ENCODE data around the gene ZMAT2.

ZMAT2 gene

DNA sequence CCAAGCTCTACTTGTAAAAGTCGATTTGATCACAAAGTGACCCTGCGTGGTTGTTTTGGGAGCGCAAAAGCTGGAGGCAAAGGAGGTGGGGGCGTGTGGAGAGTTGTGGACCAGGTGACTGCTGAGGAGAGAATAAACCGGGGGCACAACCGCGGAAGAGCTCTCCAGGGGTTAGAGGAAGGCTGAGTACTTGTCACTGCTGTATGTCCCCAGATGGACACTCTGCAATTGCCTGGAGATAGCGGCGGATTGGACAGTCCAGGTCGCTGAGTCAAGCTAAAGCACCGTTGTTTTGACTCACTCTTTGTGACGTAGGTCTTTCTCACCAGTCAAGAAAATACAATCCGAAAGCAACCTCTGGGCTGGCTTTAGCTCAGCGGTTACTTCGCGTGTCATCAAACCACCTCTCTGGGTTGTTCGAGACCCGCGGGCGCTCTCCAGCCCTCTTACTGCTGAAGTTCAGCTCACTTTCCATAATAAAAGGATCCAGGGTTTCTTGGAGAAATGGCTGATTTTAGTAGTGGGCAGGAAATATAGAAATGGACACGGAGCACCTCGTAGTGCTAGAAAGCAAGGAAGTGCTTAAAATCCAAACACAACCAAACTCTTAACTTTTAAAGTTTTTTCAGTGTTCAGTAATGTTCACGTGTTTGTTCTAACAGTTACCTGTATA is 25.7 kb downstream of the ZMAT2 start:
- TF ChIP-seq GATA1 (IDR thresholded peaks at IDR 0.05; ENCODE audit: low read depth, low read length) (no peak), POLR2A (IDR thresholded peaks at IDR 0.05; ENCODE audit: low read length) (peak; percentile 25)
- DNase-seq: peak; percentile 91 to 92

- no peak for TF ChIP-seq POLR2A (IDR thresholded peaks at IDR 0.05; ENCODE audit: low read length)
- no peak for TF ChIP-seq GATA1 (IDR thresholded peaks at IDR 0.05; ENCODE audit: low read depth, low read length)
- DNase-seq: no peak
Observed at GRCh38 chr5:140733098-140733497, 32.9 kb downstream of the ZMAT2 start.

- peak; percentile 65 to 73 for DNase-seq
- TF ChIP-seq POLR2A (IDR thresholded peaks at IDR 0.05; ENCODE audit: low read length) (no peak), GATA1 (IDR thresholded peaks at IDR 0.05; ENCODE audit: low read depth, low read length) (no peak)
Observed at GRCh38 chr5:140734354-140734753, 34.1 kb downstream of the ZMAT2 start.

DNA sequence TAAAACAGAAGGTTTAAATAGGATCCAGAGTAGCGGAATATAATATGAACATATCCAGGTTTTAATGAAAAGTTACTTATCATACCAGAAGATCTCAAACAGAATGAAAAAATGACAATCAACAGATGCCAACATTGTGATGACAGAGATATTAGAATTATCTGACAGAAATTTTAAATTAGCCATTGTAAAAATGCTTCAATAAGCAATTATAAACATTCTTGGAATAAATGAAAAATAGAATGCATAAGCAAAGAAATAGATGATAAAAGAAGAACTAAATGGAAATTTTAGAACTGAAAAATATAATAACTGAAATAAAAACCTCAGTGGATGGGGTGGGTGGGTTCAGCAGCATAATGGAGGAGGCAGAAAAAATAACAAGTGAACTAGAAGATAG is 37.2 kb downstream of the ZMAT2 start:
- no peak for TF ChIP-seq POLR2A (IDR thresholded peaks at IDR 0.05; ENCODE audit: low read length)
- TF ChIP-seq GATA1 (IDR thresholded peaks at IDR 0.05; ENCODE audit: low read depth, low read length): no peak
- DNase-seq: no peak

DNA sequence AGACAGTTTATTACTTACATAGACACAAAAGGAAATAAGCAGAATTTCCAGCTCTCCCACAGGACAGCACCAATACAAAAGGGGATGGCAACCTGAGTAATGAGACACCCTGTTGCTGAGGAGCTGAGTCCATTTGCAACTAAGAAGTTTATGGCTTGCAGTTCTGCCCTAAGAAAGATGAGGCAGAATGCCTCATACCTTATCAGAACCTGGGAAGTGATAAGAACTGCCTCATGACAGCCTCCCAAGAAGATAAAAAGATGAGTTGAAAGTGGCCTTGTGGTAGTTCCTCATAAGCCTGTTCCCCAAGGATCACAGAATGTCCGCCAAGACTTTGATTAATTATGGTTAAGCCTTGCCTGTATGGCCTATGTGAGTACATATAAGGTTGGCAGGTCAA is 41.7 kb downstream of the ZMAT2 start:
- no peak for DNase-seq
- TF ChIP-seq GATA1 (IDR thresholded peaks at IDR 0.05; ENCODE audit: low read depth, low read length) (no peak), POLR2A (IDR thresholded peaks at IDR 0.05; ENCODE audit: low read length) (no peak)

DNA sequence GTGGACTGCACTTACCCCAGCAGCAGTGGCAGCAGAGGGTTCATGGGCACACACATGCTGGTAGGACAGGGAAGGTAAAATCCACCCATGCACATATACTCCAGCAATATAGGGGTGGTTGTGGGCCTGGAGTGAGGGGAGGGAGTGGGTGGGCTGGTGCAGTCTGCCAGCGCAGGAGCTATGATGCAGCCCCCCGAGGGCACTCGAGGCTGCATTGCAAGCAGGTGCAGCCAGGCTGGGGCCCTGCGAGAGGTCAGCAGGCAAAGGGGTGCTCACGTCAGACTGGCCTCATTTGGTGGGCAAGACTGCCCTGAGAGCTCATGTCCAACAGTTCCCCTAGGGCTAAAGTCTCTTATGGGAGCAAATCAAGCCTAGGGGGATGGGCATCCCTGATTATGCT is 53.3 kb downstream of the ZMAT2 start:
- TF ChIP-seq GATA1 (IDR thresholded peaks at IDR 0.05; ENCODE audit: low read depth, low read length) (no peak), POLR2A (IDR thresholded peaks at IDR 0.05; ENCODE audit: low read length) (no peak)
- DNase-seq: no peak

All from erythroblast (primary cell).